Keratinocyte (primary cell): ENCODE measurements around the gene NOX5.

Experiments
- EZH2 ChIP-seq: IDR thresholded peaks from one replicate; pipeline ENCODE4 v1.6.1; 2012; ENCODE audit warnings: inconsistent platforms, mild to moderate bottlenecking, low read length, moderate library complexity
- TF ChIP-seq, protein P1 (sequence below), 3 experiments: IDR thresholded peaks in 1 of 3; conservative IDR thresholded peaks in 1 of 3; optimal IDR thresholded peaks in 1 of 3; 2 replicates in 2 of 3; 3 replicates in 1 of 3; pipeline versions ENCODE3 to v1.5.1; 2011; ENCODE audit warnings: low read length in 3 of 3, mild to moderate bottlenecking in 3 of 3, moderate library complexity in 2 of 3, control low read depth in 1 of 3, inconsistent platforms in 1 of 3; ENCODE audit not compliant: insufficient read depth in 2 of 3; ENCODE audit errors: extremely low read depth in 1 of 3

DNA sequence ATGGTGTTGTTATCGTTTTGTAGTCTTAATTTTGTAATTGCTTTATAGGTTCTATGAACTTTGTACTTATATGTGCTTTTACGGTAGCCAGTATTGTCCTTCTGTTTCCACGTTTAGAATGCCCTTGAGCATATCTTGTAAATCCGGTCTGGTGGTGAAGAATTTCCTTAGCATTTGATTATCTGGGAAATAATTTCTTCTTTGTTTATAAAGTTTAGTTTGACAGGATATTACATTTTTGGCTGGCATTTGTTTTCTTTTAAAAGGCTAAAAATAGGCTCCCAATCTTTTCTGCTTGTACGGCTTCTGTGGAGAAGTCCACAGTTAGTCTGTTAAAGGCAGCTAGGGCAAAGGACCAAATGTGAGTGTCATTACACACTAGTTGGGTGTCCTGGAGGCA, 47.5 kb upstream of the NOX5 start:
- TF ChIP-seq, protein P1, sequence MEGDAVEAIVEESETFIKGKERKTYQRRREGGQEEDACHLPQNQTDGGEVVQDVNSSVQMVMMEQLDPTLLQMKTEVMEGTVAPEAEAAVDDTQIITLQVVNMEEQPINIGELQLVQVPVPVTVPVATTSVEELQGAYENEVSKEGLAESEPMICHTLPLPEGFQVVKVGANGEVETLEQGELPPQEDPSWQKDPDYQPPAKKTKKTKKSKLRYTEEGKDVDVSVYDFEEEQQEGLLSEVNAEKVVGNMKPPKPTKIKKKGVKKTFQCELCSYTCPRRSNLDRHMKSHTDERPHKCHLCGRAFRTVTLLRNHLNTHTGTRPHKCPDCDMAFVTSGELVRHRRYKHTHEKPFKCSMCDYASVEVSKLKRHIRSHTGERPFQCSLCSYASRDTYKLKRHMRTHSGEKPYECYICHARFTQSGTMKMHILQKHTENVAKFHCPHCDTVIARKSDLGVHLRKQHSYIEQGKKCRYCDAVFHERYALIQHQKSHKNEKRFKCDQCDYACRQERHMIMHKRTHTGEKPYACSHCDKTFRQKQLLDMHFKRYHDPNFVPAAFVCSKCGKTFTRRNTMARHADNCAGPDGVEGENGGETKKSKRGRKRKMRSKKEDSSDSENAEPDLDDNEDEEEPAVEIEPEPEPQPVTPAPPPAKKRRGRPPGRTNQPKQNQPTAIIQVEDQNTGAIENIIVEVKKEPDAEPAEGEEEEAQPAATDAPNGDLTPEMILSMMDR (optimal IDR thresholded peaks at IDR 0.05 in 1 of 3, IDR thresholded peaks at IDR 0.05 in 1 of 3, conservative IDR thresholded peaks at IDR 0.05 in 1 of 3; ENCODE audit: extremely low read depth in 1 of 3, insufficient read depth in 2 of 3, low read length in 3 of 3) = no peak
- no peak for TF ChIP-seq EZH2
